LNCaP clone FGC (cell line): ENCODE measurements around the gene ABHD16A.

Experiments
- DNase-seq: peaks from one replicate; pipeline ENCODE4 v3.0.0-alpha.2; 2011; ENCODE audit warnings: low read depth
- H3K4me3 ChIP-seq: 2 replicates; pipeline ENCODE4 v1.5.1; 2011; ENCODE audit warnings: mild to moderate bottlenecking, low read depth, low read length, control low read depth
- CTCF ChIP-seq: IDR thresholded peaks from 2 replicates; pipeline ENCODE4 v1.5.1; 2012; ENCODE audit warnings: mild to moderate bottlenecking; ENCODE audit not compliant: control insufficient read depth, insufficient read depth; ENCODE audit errors: extremely low read depth

The ABHD16A gene

GRCh38 chr6:31659649-31660380, 43.3 kb downstream of the ABHD16A start:
- TF ChIP-seq CTCF: no peak
- peak overlapping the region; percentile 81 for H3K4me3 ChIP-seq

GRCh38 chr6:31658983-31659648, 44.0 kb downstream of the ABHD16A start:
- H3K4me3 ChIP-seq: peak overlapping the region; percentile 81
- TF ChIP-seq CTCF: no peak
- DNase-seq: no peak

More at GRCh38 chr6:31659649-31660380, 43.3 kb downstream of the ABHD16A start:
- DNase-seq: no peak

GRCh38 chr6:31658158-31658688, 44.9 kb downstream of the ABHD16A start:
- no peak for TF ChIP-seq CTCF
- no peak overlapping the region for H3K4me3 ChIP-seq
- DNase-seq: no peak

- H3K4me3 ChIP-seq: no peak overlapping the region
- no peak for DNase-seq
- TF ChIP-seq CTCF: no peak
These were observed 45.5 kb downstream of the ABHD16A start for GRCh38 chr6:31657406-31658157.

- no peak for DNase-seq
- no peak within 1 kb of the TSS for H3K4me3 ChIP-seq
- TF ChIP-seq CTCF: no peak
These were observed 47.5 kb downstream of the ABHD16A start, which contains the start of gene APOM for GRCh38 chr6:31655349-31656237. APOM (plus strand) TSS chr6:31655894; CDS start chr6:31655967, 73 bp downstream.
